ENCODE data around the gene TSPAN32.
"Not testable (repeated sequence)": the region's sequence is repeated elsewhere in the genome, so short reads cannot be mapped to it uniquely, and the experiment has no call there.

TSPAN32 gene

GRCh38 chr11:2267306-2267850, 34.4 kb upstream of the TSPAN32 start:
- DNase-seq (ENCODE audit: low read depth): no peak

DNA sequence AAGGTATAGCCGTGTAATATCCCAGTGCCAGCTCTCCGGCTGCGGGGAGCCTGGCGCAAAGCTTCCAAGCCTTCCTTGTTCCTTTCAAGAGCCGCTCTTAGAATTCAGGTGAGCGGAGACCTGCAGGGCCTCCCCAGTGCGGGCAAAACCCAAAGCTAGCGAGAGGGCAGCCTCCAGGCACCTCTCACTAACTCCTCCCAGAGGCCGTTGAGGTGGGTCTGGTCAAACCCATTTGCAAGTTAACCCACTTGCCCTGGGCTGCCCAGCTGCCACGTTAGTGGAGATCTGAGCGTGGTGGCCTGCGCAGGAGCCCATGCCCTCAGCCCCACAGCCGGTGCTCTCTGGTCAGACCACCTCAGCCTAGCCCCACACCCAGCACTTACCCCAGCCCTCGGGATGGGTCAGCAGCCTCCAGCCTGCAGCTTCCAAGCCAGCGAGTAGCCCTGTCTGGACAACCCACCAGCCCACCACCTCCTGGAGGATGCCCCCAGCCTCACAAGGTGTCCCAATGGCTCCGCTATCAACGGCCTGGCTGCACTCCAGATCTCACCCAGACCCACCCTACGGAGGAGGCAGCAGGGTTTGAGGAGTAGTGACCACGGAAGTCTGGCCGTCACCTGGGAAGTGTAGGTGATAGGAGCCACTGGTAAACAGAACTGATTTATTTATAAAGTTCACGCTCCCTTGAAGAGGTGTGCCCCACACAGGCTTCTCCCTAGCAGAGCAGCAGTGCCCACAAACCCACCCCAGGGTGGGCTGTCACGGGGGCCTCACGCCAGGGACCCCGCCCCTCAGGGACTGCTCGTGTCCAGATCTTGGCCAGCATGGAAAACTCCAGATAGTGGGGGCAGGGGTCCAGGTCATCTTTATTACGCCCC, 33.7 kb upstream of the TSPAN32 start:
- DNase-seq (ENCODE audit: low read depth): no peak

DNA sequence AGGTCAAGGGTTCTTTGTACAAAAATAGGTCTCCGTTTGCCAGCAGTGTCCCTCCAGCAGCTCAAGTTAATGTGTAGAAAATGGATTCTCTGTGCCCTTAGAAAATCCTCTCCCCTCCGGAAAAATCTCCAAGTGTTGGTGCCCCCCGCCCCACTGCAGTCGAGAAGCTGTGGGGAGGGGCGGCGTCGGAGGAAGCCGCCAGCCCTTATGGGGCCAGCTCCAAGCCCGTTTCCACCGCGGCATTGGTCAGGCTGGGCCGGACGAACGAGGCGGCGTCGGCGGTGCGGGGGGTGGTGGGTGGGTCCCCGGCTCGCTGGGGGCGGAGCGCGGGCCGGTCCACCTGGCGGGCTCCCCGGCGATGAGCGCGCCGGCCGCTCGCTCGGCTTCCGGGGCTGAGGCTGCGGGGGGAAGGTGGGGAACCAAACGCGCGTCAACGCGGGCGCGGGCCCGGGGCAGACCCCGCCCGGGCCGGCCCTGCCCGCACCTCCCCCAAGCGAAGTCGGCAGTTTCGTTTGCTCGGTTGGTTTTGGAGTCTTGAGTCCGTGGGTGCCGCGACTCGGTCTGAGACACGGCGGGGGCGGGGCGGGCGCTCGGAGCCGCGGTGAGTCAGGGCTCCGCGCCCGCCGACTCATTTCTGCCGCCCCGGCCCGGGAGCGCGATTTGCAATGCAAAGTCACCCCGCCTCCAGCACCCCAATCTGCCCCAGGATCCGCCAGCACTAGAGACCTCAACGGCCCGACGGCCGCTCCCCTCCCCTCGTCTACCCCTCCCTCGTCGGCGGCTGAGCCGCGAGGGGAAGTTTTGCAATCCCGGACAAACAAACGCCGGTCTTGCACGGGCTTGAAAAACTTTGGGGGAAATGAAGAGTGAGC, 32.8 kb upstream of the TSPAN32 start:
- peak; percentile 62 for DNase-seq (ENCODE audit: low read depth)

DNA sequence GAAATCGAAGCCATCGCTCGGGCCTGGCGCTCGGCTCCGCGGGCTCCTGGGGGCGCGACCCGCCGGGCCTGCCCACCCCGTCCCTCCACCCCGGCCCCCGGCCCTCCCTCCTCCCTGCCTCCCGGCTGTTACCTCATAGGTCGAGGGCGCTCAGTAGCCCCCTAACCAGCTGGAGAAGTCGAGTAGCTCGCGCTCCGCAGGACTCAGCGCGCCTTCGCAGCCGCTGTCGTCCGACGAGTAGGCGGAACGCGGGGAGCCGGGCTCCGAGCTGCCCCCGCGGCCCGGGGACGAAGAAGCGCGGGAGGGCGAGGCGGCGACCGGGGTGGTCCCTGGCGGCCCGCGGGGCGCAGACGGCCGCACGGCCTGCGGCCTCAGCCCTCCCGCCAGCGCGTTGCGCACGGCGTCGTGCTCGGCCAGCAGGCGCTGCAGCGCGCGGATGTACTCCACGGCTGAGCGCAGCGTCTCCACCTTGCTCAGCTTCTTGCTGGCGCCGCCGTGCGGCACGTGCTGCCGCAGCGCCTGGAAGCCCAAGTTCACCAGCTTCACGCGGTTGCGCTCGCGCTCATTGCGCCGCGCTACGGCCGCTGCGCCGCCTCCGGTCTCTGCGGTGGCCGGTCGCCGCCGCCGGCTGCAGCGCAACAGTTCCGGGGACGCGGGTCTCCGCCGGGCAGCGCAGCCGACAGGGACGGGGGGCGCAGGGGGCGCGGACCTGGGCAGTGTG, 32.1 kb upstream of the TSPAN32 start:
- no peak for DNase-seq (ENCODE audit: low read depth)

- no peak for DNase-seq (ENCODE audit: low read depth)
These were observed 31.3 kb upstream of the TSPAN32 start, which contains the start of gene ASCL2 for GRCh38 chr11:2270322-2271076. Gene ASCL2, minus strand, starts transcription at chr11:2270588. Its CDS starts 256 bp downstream, at chr11:2270332.

DNA sequence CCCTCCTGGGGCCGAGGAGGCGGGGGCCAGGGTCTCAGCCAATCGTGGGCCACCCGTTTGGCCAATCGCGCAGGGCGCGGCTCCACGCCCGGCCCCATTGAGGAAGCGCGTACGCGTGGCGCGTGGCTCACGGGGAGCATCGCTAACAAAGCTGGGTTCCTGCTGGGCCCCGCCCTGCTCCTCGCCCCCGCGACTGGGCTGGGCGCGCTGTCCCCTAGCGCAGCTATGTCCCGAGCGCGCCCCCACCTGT, 30.8 kb upstream of the TSPAN32 start:
- DNase-seq (ENCODE audit: low read depth): no peak

DNA sequence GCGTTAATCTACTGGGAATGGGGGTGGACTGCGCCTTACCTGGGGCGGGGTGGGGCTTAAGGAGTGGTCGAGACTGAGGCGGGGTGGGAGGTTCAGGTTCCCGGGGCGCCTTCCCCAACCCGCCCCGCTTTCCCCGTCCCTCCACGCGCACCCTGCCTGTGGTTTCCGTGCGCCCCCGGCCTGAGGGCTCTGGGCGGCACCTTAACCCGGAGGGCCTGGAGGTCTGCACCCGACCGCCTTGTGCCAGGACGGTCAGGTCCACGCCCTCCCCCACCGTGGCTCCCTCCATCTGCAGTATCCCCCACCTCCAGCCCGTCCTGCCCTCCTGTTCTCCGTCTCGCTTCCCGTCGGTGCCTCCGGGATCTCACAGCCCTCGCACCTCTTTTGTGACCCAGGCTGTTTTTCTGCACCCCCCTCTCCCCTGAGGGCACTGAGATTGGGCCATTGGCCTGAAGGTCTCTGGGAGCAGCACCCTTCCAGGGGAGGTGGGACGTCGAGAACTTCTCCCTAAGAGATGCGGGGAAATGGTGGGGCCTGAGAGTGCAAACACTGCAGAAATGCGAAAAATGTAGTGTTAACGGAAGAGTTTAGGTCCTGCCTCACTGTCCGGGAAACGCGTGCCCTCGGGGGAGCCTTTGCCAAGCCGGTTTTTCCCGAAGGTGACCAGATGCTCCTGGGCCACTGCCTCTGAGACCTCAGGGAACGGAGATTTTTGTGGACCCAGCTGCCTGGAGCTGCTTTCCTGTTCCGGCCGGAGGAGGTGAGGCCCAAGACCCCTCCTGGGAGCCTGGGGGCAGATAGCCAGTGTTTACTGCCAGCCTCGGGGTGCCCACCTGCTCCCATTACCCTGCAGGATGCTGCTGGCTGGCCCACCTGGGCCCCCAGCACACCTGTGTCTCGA, 30.2 kb upstream of the TSPAN32 start:
- no peak for DNase-seq (ENCODE audit: low read depth)

DNA sequence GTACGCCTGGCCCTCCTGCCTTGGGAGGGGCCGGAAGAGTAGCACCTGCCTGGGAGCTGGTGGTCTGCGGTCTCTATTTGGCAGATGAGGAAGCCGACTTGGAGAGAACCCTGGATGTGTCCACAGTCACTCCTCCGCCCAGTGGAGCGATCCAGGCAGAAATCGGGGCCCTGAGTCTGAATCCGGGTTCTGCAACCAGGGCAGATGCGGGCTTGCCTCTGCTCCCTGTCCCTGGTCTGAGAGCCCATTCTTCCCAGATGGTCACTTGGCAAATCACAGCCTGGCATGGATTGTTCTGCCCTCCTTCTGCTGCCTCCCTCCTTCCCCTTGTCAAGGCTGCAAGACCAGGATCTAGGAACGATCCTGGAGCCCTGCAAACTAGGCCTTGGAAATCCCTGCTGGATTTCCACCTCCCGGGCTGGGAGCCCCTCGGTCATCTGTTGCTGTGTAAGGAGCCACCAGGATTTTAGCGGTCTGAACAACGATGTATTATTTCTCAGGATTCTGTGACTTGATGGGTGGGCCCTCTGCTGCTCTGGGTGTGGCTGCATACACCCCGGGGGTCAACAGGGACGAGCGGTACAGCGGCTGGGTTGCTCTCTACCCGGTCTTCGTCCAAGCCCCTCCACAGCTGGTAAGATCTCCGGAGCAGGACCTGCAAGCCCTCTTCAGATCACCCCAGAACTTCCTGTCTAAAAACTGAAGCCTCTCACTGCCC, 29.4 kb upstream of the TSPAN32 start:
- no peak for DNase-seq (ENCODE audit: low read depth)

GRCh38 chr11:2272946-2273280, 28.9 kb upstream of the TSPAN32 start:
- DNase-seq (ENCODE audit: low read depth): no peak

- no peak for DNase-seq (ENCODE audit: low read depth)
These were observed 28.5 kb upstream of the TSPAN32 start for GRCh38 chr11:2273311-2273710.

GRCh38 chr11:2273771-2274170, 28.0 kb upstream of the TSPAN32 start:
- no peak for DNase-seq (ENCODE audit: low read depth)

- DNase-seq (ENCODE audit: low read depth): no peak
These were observed 26.2 kb upstream of the TSPAN32 start for GRCh38 chr11:2275334-2276279.

GRCh38 chr11:2276280-2277007, 25.4 kb upstream of the TSPAN32 start:
- DNase-seq (ENCODE audit: low read depth): no peak

DNA sequence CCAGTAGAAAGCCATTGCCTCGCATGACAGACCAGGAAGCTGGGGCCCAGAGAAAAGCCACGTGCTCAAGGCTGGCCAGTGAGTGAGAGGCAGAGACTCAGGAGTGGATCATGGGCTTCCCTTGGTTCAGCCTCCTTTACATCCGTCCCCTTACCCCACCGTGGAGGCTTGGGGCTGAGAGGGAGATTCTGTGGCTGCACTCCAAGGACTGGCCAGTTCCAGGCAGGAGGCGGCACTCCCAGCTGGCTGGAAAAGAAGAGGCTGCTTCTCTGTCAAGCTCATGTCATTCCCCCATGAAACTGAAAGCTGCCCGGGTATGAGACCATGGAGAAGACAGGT, 24.8 kb upstream of the TSPAN32 start:
- DNase-seq (ENCODE audit: low read depth): no peak

GRCh38 chr11:2277933-2278523, 23.8 kb upstream of the TSPAN32 start:
- no peak for DNase-seq (ENCODE audit: low read depth)

- DNase-seq (ENCODE audit: low read depth): no peak
These were observed 21.6 kb upstream of the TSPAN32 start for GRCh38 chr11:2280208-2280607.

DNA sequence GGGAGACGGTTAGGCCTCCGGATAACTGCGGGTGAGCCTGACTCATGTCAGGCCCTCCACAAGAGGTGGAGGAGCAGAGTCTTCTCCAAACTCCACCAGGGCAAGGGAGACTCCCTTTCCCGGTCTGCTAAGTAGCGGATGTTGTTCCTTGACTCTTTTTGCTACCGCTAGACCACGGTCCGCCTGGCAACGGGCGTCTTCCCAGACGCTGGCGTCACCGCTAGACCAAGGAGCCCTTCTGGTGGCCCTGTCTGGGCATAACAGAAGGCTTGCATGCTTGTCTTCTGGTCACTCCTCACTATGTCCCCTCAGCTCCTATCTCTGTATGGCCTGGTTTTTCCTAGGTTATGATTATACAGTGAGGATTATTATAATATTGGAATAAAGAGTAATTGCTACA, 15.5 kb upstream of the TSPAN32 start:
- not testable (repeated sequence) for DNase-seq (ENCODE audit: low read depth)

GRCh38 chr11:2287091-2287490, 14.7 kb upstream of the TSPAN32 start:
- DNase-seq (ENCODE audit: low read depth): no peak
